ENCODE measurements around the gene ASPA. TPM values are rescaled to one million over a fixed set of nuclear protein-coding genes. Genes with fewer than 3 reads are reported as not detected.
"Not testable (repeated sequence)": the region's sequence is repeated elsewhere in the genome, so short reads cannot be mapped to it uniquely, and the experiment has no call there.

Gene ASPA
- total RNA-seq, 1 experiment from 2014 or later, result not detected

DNA sequence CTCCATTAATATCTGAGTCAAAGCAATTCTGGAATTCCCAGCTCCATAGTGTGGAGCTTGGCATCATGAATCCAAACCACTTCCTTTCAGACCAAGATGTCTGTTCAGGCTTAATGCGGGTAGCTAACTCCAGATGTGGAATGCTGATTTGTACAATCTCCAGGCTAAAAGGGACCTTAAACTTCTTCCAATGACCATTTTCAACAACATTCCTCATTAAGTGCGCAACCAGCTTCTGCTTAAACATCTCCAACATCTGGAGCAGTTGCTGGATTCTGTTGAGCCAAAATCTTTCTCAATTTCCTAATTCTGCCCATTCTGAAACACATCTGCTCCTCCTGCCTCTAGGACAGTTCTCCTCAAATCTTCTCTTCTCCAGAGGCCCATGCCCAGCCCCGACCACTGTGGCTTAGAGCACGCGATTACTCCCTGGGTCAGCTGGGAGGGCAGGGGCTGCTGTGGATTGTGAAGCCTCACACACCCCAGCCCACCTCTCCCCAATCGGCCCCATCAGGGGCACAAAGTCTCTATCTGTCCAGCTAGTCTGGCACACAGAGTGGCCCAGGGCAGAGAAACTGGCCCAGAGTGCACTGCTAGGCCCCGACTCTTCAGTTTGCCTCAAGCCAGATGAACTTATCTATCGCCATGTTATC, 36.2 kb downstream of the ASPA start:
- H3K4me1 ChIP-seq (ENCODE audit: insufficient read depth, low read length, poor library complexity, severe bottlenecking), result no peaks in the 10 kb centered on the region
- POLR2A ChIA-PET (ENCODE audit: low non-redundant PET), result no interaction called here
- BruUV-seq (replicated peaks), result no TSS peak
- CTCF ChIA-PET, result no interaction called here
- no peak overlapping the region for H3K27ac ChIP-seq (ENCODE audit: low read depth, low read length, poor library complexity, severe bottlenecking)
- no peak for DNase-seq (ENCODE audit: low spot score)
- H3K36me3 ChIP-seq (ENCODE audit: insufficient read depth, low read length, poor library complexity, severe bottlenecking), result no peaks in the 10 kb centered on the region
- H3K9me3 ChIP-seq (ENCODE audit: low read depth, low read length, poor library complexity, severe bottlenecking), result no peaks in the 10 kb centered on the region
- intact Hi-C loops (cut with micrococcal nuclease; ENCODE audit: unreplicated experiment), result no loop called here
- H3K27me3 ChIP-seq (replicated peaks; ENCODE audit: insufficient read depth, low read depth, low read length, poor library complexity), result no peaks in the 10 kb centered on the region
- H3K4me3 ChIP-seq (ENCODE audit: low read depth, low read length, poor library complexity, severe bottlenecking), result no peak overlapping the region
- no peak for TF ChIP-seq EZH2 (IDR thresholded peaks at IDR 0.05; ENCODE audit: borderline replicate concordance, low read depth, low read length, poor library complexity, severe bottlenecking)
- TF ChIP-seq, protein P1, sequence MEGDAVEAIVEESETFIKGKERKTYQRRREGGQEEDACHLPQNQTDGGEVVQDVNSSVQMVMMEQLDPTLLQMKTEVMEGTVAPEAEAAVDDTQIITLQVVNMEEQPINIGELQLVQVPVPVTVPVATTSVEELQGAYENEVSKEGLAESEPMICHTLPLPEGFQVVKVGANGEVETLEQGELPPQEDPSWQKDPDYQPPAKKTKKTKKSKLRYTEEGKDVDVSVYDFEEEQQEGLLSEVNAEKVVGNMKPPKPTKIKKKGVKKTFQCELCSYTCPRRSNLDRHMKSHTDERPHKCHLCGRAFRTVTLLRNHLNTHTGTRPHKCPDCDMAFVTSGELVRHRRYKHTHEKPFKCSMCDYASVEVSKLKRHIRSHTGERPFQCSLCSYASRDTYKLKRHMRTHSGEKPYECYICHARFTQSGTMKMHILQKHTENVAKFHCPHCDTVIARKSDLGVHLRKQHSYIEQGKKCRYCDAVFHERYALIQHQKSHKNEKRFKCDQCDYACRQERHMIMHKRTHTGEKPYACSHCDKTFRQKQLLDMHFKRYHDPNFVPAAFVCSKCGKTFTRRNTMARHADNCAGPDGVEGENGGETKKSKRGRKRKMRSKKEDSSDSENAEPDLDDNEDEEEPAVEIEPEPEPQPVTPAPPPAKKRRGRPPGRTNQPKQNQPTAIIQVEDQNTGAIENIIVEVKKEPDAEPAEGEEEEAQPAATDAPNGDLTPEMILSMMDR (conservative IDR thresholded peaks at IDR 0.05; ENCODE audit: low read depth, low read length), result no peak

DNA sequence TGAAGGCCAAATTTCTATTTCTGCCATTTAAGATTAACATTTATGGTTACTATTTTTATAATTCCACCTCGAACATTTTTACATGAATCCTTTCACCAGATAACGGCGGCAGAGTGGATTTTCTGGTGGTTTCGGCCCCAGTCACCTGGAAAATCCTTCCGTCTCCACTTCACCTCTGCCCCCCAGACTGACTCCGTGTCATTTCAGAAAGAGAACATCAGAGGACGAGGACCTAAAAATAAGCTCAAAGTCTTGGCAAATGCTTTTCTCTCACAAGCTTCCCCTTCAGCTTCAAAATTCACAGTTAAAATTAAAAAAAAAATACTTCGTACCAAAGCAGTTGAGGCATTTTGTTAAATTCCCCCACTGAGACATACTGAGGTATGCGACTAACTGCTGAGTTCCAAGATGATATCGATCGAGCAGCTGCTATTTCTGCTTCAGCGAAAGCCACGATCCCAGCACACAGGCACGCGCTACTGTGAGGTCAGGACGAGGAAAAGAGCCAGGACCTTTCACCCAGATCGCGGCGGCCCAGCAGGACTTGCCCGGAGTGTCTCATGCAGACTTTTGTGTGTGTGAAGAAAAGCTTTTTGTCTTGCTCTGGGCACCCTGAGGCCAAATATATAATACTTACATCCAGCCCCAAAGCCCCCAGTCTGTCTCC, 36.8 kb downstream of the ASPA start:
- no peaks in the 10 kb centered on the region for H3K27me3 ChIP-seq (replicated peaks; ENCODE audit: insufficient read depth, low read depth, low read length, poor library complexity)
- POLR2A ChIA-PET (ENCODE audit: low non-redundant PET), result no interaction called here
- H3K27ac ChIP-seq (ENCODE audit: low read depth, low read length, poor library complexity, severe bottlenecking), result no peak overlapping the region
- CTCF ChIA-PET, result no interaction called here
- H3K4me3 ChIP-seq (ENCODE audit: low read depth, low read length, poor library complexity, severe bottlenecking), result no peak overlapping the region
- H3K36me3 ChIP-seq (ENCODE audit: insufficient read depth, low read length, poor library complexity, severe bottlenecking), result no peaks in the 10 kb centered on the region
- H3K9me3 ChIP-seq (ENCODE audit: low read depth, low read length, poor library complexity, severe bottlenecking), result no peaks in the 10 kb centered on the region
- TF ChIP-seq, protein P1 (conservative IDR thresholded peaks at IDR 0.05; ENCODE audit: low read depth, low read length), result no peak
- no peak for TF ChIP-seq EZH2 (IDR thresholded peaks at IDR 0.05; ENCODE audit: borderline replicate concordance, low read depth, low read length, poor library complexity, severe bottlenecking)
- intact Hi-C loops (cut with micrococcal nuclease; ENCODE audit: unreplicated experiment), result no loop called here
- no peak for DNase-seq (ENCODE audit: low spot score)
- BruUV-seq (replicated peaks), result no TSS peak
- no peaks in the 10 kb centered on the region for H3K4me1 ChIP-seq (ENCODE audit: insufficient read depth, low read length, poor library complexity, severe bottlenecking)

DNA sequence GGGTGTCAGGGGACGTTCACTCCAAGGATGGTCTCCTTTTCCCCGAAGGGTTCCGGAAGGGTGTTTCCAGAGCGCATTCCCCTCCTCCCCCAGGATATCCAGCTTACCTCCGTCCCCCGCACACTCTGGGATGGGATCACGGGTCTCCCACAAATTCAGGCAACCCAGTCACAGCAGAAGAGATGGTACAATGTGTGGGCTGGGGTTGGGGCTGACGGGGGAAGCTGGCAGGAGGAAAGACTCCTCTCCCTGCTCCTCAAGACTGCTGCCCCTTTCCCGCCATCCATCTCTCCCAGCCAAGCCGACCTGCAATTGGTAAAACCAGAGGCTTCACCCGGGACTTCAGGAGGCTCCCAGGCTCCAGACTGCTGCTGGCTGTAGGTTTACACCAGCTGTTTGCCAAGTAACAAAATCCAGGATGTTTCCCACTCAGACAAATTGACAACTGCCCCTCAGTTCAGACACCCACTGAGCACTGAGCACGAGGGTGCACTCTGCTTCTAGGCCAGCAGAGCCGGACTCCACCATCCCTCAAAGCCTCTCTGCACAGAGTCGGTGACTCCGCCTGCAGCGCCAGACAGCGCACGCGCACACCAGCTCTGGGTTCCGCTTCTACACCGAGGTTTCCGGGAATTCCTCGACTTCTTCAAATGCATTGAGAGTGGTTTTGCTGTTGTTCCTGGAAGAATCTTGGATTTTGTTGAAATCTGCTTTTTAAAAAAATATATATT, 37.7 kb downstream of the ASPA start:
- intact Hi-C loops (cut with micrococcal nuclease; ENCODE audit: unreplicated experiment), result no loop called here
- CTCF ChIA-PET, result no interaction called here
- POLR2A ChIA-PET (ENCODE audit: low non-redundant PET), result no interaction called here
- no TSS peak for BruUV-seq (replicated peaks)
- no peak for TF ChIP-seq EZH2 (IDR thresholded peaks at IDR 0.05; ENCODE audit: borderline replicate concordance, low read depth, low read length, poor library complexity, severe bottlenecking)
- TF ChIP-seq, protein P1 (conservative IDR thresholded peaks at IDR 0.05; ENCODE audit: low read depth, low read length), result no peak
- H3K4me1 ChIP-seq (ENCODE audit: insufficient read depth, low read length, poor library complexity, severe bottlenecking), result no peaks in the 10 kb centered on the region
- H3K4me3 ChIP-seq (ENCODE audit: low read depth, low read length, poor library complexity, severe bottlenecking), result no peak overlapping the region
- no peaks in the 10 kb centered on the region for H3K36me3 ChIP-seq (ENCODE audit: insufficient read depth, low read length, poor library complexity, severe bottlenecking)
- H3K27ac ChIP-seq (ENCODE audit: low read depth, low read length, poor library complexity, severe bottlenecking), result no peak overlapping the region
- H3K9me3 ChIP-seq (ENCODE audit: low read depth, low read length, poor library complexity, severe bottlenecking), result no peaks in the 10 kb centered on the region
- H3K27me3 ChIP-seq (replicated peaks; ENCODE audit: insufficient read depth, low read depth, low read length, poor library complexity), result no peaks in the 10 kb centered on the region
- DNase-seq (ENCODE audit: low spot score), result no peak

- BruUV-seq (replicated peaks); POLR2A ChIA-PET (ENCODE audit: low non-redundant PET); intact Hi-C loops (cut with micrococcal nuclease; ENCODE audit: unreplicated experiment): not testable (repeated sequence)
Observed at GRCh38 chr17:3514167-3514566, 38.4 kb downstream of the ASPA start.

More at GRCh38 chr17:3514167-3514566, 38.4 kb downstream of the ASPA start:
- H3K4me1 ChIP-seq (ENCODE audit: insufficient read depth, low read length, poor library complexity, severe bottlenecking); H3K9me3 ChIP-seq (ENCODE audit: low read depth, low read length, poor library complexity, severe bottlenecking); DNase-seq (ENCODE audit: low spot score); H3K27me3 ChIP-seq (replicated peaks; ENCODE audit: insufficient read depth, low read depth, low read length, poor library complexity); H3K36me3 ChIP-seq (ENCODE audit: insufficient read depth, low read length, poor library complexity, severe bottlenecking); H3K4me3 ChIP-seq (ENCODE audit: low read depth, low read length, poor library complexity, severe bottlenecking); H3K27ac ChIP-seq (ENCODE audit: low read depth, low read length, poor library complexity, severe bottlenecking); CTCF ChIA-PET: not testable (repeated sequence)

Measured in A673 (cell line).